ENCODE measurements around the gene MTHFSD.

The MTHFSD gene

GRCh38 chr16:86554917-86555703 lies at the start of gene MTHFSD:
MTHFSD (minus strand) TSS chr16:86555235; CDS start chr16:86555184, 51 bp downstream.
- H3K9me3 Mint-ChIP-seq, result no peaks in the 10 kb centered on the region
- peaks cover 9% of the 10 kb centered on the region for H3K27me3 Mint-ChIP-seq
- H3K36me3 Mint-ChIP-seq (ENCODE audit: low read depth), result peaks cover 46% of the 10 kb centered on the region
- H3K27ac Mint-ChIP-seq, result peak within 1 kb of the TSS; percentile 99
- H3K4me3 Mint-ChIP-seq, result peak within 1 kb of the TSS; percentile 95
- H3K4me1 Mint-ChIP-seq (ENCODE audit: low read depth), result peaks cover 26% of the 10 kb centered on the region
- intact Hi-C loops (cut with micrococcal nuclease), result no loop called here

GRCh38 chr16:86604436-86605193 lies 49.6 kb upstream of the MTHFSD start:
- H3K27me3 Mint-ChIP-seq, result peaks cover 3% of the 10 kb centered on the region
- intact Hi-C loops (cut with micrococcal nuclease), result no loop called here
- no peaks in the 10 kb centered on the region for H3K36me3 Mint-ChIP-seq (ENCODE audit: low read depth)
- peak overlapping the region; percentile 61 for H3K4me3 Mint-ChIP-seq
- H3K27ac Mint-ChIP-seq, result no peak overlapping the region
- H3K9me3 Mint-ChIP-seq, result peaks cover 11% of the 10 kb centered on the region
- H3K4me1 Mint-ChIP-seq (ENCODE audit: low read depth), result peaks cover 9% of the 10 kb centered on the region

DNA sequence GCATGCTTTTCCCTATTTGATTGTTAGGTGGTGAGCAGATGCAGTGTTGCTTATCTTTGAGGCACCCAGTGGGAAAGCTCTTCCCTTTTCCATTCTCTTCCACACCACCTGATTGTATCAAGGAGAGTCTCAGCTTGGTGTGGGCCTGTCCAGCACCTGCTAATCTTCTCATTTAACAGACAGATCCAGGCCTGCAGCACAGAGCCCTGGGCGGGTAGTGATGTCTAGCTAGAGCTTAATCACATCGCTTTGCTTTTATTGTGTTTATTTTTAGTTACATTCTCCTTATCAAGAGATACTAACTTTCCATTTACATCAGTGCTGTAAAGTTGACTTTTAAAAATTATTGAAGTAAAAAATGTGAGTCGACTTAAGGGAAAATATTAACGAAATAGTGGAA lies 47.5 kb upstream of the MTHFSD start:
- H3K4me1 Mint-ChIP-seq (ENCODE audit: low read depth), result peaks cover 9% of the 10 kb centered on the region
- intact Hi-C loops (cut with micrococcal nuclease), result no loop called here
- no peak overlapping the region for H3K27ac Mint-ChIP-seq
- H3K9me3 Mint-ChIP-seq, result peaks cover 11% of the 10 kb centered on the region
- no peaks in the 10 kb centered on the region for H3K36me3 Mint-ChIP-seq (ENCODE audit: low read depth)
- peaks cover 13% of the 10 kb centered on the region for H3K27me3 Mint-ChIP-seq
- H3K4me3 Mint-ChIP-seq, result no peak overlapping the region

DNA sequence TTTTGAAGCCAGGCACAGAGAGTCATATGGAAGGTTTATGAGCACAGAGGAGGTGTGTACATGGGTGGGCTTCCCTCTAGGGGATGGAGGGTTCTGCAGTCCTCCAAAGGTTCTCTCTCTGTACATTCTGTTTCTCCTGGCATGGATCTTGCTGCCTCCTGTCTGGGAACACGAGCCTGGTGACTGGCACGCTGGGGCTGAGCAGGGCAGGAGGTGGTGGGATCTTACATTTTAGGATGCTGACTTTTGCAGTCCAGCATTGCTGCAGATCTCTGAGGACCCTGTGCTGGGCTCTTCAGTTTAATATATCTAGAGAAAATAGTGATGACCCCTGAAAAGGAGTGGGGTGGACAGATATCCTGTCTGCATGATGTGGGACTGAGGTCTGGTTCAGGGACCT lies 46.3 kb upstream of the MTHFSD start:
- Mint-ChIP-seq H3K27me3 (peaks cover 14% of the 10 kb centered on the region), H3K36me3 (ENCODE audit: low read depth) (no peaks in the 10 kb centered on the region), H3K9me3 (peaks cover 11% of the 10 kb centered on the region), H3K4me3 (no peak overlapping the region), H3K4me1 (ENCODE audit: low read depth) (peaks cover 9% of the 10 kb centered on the region), H3K27ac (no peak overlapping the region)
- intact Hi-C loops (cut with micrococcal nuclease), result no loop called here

GRCh38 chr16:86598607-86599565 lies 43.9 kb upstream of the MTHFSD start:
- Mint-ChIP-seq H3K36me3 (ENCODE audit: low read depth) (no peaks in the 10 kb centered on the region), H3K4me3 (no peak overlapping the region), H3K27me3 (peaks cover 24% of the 10 kb centered on the region), H3K4me1 (ENCODE audit: low read depth) (no peaks in the 10 kb centered on the region), H3K27ac (no peak overlapping the region), H3K9me3 (peaks cover 8% of the 10 kb centered on the region)
- intact Hi-C loops (cut with micrococcal nuclease), result no loop called here

- intact Hi-C loops (cut with micrococcal nuclease), result no loop called here
- no peaks in the 10 kb centered on the region for H3K36me3 Mint-ChIP-seq (ENCODE audit: low read depth)
- H3K27ac Mint-ChIP-seq, result no peak overlapping the region
- H3K4me1 Mint-ChIP-seq (ENCODE audit: low read depth), result no peaks in the 10 kb centered on the region
- H3K27me3 Mint-ChIP-seq, result peaks cover 32% of the 10 kb centered on the region
- H3K4me3 Mint-ChIP-seq, result no peak overlapping the region
- H3K9me3 Mint-ChIP-seq, result no peaks in the 10 kb centered on the region
These were observed 43.0 kb upstream of the MTHFSD start for GRCh38 chr16:86597880-86598606.

GRCh38 chr16:86597126-86597879 lies 42.3 kb upstream of the MTHFSD start:
- Mint-ChIP-seq H3K4me3 (no peak overlapping the region), H3K4me1 (ENCODE audit: low read depth) (no peaks in the 10 kb centered on the region), H3K36me3 (ENCODE audit: low read depth) (no peaks in the 10 kb centered on the region), H3K27me3 (peaks cover 35% of the 10 kb centered on the region), H3K27ac (no peak overlapping the region), H3K9me3 (no peaks in the 10 kb centered on the region)
- intact Hi-C loops (cut with micrococcal nuclease), result no loop called here

- H3K36me3 Mint-ChIP-seq (ENCODE audit: low read depth), result no peaks in the 10 kb centered on the region
- no peaks in the 10 kb centered on the region for H3K9me3 Mint-ChIP-seq
These were observed 41.1 kb upstream of the MTHFSD start for GRCh38 chr16:86595983-86596605.

GRCh38 chr16:86594721-86595120 lies 39.7 kb upstream of the MTHFSD start:
- Mint-ChIP-seq H3K27ac (no peak overlapping the region), H3K4me1 (ENCODE audit: low read depth) (no peaks in the 10 kb centered on the region), H3K27me3 (peaks cover 37% of the 10 kb centered on the region), H3K9me3 (no peaks in the 10 kb centered on the region), H3K36me3 (ENCODE audit: low read depth) (no peaks in the 10 kb centered on the region), H3K4me3 (no peak overlapping the region)
- intact Hi-C loops (cut with micrococcal nuclease), result no loop called here

More at GRCh38 chr16:86595983-86596605, 41.1 kb upstream of the MTHFSD start:
- Mint-ChIP-seq H3K27me3 (peaks cover 38% of the 10 kb centered on the region), H3K4me3 (no peak overlapping the region), H3K4me1 (ENCODE audit: low read depth) (no peaks in the 10 kb centered on the region), H3K27ac (no peak overlapping the region)
- intact Hi-C loops (cut with micrococcal nuclease), result no loop called here

DNA sequence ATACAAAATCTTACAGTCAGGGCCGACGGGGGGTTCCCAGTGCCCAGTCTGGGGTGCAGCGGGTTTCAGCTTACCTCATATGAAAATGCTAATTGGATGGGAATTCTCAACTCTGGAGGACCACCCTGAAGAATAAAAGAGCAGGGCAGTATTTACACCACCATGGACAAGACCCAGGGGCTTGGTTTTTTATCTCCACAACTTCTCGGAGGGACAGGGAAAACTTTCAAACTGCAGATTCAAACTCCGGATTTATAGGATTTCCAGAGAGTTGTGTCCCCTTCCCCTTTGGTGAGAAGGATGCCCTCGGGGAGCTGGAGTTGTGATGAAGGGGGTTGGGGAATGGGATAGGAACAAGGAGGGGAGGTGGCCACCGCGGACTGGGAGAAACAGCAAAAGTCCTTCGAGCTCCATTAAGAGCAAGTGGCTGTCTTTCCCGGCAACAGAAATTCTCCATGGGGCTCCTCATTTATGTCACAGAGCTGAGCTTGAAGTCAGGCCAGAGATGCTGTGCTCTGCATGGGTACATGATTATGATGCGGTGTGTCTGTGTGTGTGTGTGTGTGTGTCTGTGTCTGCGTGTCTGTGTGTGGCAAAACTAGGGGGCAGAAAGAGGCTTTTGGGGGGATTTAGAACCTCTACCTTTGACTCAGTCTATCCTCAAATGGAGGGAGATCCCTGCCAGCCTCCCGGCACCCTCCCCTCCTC lies 39.0 kb upstream of the MTHFSD start:
- no peaks in the 10 kb centered on the region for H3K36me3 Mint-ChIP-seq (ENCODE audit: low read depth)
- no peak overlapping the region for H3K4me3 Mint-ChIP-seq
- intact Hi-C loops (cut with micrococcal nuclease), result no loop called here
- no peaks in the 10 kb centered on the region for H3K9me3 Mint-ChIP-seq
- H3K27ac Mint-ChIP-seq, result no peak overlapping the region
- H3K4me1 Mint-ChIP-seq (ENCODE audit: low read depth), result no peaks in the 10 kb centered on the region
- peaks cover 35% of the 10 kb centered on the region for H3K27me3 Mint-ChIP-seq

DNA sequence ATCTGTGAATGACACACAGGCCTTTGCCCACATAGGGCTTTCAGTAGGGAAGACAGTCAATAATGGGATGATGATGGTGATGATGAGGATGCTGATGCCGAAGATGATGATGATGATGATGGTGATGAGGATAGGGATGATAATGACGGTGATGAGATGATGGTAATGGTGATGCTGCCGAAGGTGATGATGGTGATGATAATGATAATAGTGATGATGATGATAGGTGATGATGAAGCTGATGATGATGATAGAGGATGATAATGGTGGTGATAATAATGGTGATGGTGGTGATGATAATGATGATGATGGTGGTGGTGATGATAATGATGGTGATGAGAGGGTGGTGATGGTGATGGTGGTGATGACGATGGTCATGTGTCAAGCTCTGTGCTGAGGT lies 36.2 kb upstream of the MTHFSD start:
- no peaks in the 10 kb centered on the region for H3K36me3 Mint-ChIP-seq (ENCODE audit: low read depth)
- intact Hi-C loops (cut with micrococcal nuclease), result no loop called here
- no peak overlapping the region for H3K4me3 Mint-ChIP-seq
- no peaks in the 10 kb centered on the region for H3K4me1 Mint-ChIP-seq (ENCODE audit: low read depth)
- no peaks in the 10 kb centered on the region for H3K9me3 Mint-ChIP-seq
- H3K27ac Mint-ChIP-seq, result no peak overlapping the region
- peaks cover 27% of the 10 kb centered on the region for H3K27me3 Mint-ChIP-seq
